GM23338 (cell line): ENCODE data around the gene KCNIP2.

Experiments
- CREB1 ChIP-seq: fragments of 250-450 bp; sonication (Bioruptor Pico); IDR thresholded peaks from 2 replicates; pipeline ENCODE4 v1.5.0; 2020; ENCODE audit warnings: low read depth, mild to moderate bottlenecking, moderate library complexity
- EZH2 ChIP-seq: fragments of 200-600 bp; sonication (generic); IDR thresholded peaks from one replicate; pipeline ENCODE4 v1.8.0; 2017; ENCODE audit warnings: antibody characterized with exemption, mild to moderate bottlenecking, low read depth; ENCODE audit not compliant: unreplicated experiment
- EZH2phosphoT487 ChIP-seq: fragments of 200-600 bp; sonication (generic); IDR thresholded peaks from one replicate; pipeline ENCODE4 v1.8.1; 2018; ENCODE audit warnings: antibody characterized with exemption; ENCODE audit not compliant: unreplicated experiment
- JUNB ChIP-seq: IDR thresholded peaks from one replicate; pipeline ENCODE4 v1.6.1; 2016; ENCODE audit warnings: antibody characterized with exemption; ENCODE audit not compliant: unreplicated experiment
- POLR2AphosphoS5 ChIP-seq: IDR thresholded peaks from 2 replicates; pipeline ENCODE4 v1.6.1; 2016; ENCODE audit warnings: antibody characterized with exemption, low read depth
- STAT1 ChIP-seq: IDR thresholded peaks from one replicate; pipeline ENCODE4 v1.6.1; 2016; ENCODE audit warnings: antibody characterized with exemption; ENCODE audit not compliant: unreplicated experiment
- TF ChIP-seq, protein P1 (sequence below), 2 experiments: fragments of 200-600 bp in 1 of 2; sonication (generic) in 1 of 2; conservative IDR thresholded peaks; 2 replicates each; pipeline versions ENCODE4 v1.5.1 to v1.6.1; 2016 to 2017; ENCODE audit warnings: antibody characterized with exemption in 2 of 2, low read depth in 2 of 2, mild to moderate bottlenecking in 2 of 2, moderate library complexity in 1 of 2
- TF ChIP-seq, protein P2 (sequence below): IDR thresholded peaks from 2 replicates; pipeline ENCODE4 v1.6.1; 2016; ENCODE audit warnings: antibody characterized with exemption

DNA sequence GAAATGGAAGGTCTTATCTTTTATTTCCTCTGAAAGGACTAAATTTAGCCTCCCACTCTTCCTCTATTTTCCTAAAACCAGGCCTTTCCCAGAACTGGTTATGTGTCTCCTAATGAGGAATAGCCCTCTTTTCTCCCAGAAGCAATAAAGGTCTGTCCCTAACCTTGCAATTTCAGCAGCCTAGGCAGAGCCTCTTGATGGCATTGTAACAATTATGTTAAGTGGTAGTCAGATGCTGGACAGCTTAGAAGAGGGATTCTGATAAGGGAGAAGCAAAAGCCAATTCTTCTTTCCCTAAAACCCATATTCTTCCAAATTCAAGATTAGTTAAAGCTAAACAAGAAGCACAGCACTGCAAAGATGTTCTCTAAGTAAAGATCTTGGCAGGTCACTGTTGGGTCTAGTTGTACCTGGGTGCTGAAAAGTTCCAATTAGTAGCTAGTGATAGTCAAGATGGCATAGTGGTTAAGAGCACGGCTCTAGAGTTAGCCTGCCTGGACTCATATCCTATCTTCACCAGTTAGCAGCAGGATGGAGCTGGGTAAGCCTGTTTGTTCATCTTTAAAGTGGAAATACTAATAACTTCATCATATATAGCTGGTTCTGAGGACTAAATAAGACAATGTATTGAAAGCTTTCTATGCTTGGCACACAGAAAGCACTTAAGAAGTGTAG is 14.3 kb upstream of the KCNIP2 start:
- TF ChIP-seq, protein P1, sequence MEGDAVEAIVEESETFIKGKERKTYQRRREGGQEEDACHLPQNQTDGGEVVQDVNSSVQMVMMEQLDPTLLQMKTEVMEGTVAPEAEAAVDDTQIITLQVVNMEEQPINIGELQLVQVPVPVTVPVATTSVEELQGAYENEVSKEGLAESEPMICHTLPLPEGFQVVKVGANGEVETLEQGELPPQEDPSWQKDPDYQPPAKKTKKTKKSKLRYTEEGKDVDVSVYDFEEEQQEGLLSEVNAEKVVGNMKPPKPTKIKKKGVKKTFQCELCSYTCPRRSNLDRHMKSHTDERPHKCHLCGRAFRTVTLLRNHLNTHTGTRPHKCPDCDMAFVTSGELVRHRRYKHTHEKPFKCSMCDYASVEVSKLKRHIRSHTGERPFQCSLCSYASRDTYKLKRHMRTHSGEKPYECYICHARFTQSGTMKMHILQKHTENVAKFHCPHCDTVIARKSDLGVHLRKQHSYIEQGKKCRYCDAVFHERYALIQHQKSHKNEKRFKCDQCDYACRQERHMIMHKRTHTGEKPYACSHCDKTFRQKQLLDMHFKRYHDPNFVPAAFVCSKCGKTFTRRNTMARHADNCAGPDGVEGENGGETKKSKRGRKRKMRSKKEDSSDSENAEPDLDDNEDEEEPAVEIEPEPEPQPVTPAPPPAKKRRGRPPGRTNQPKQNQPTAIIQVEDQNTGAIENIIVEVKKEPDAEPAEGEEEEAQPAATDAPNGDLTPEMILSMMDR (conservative IDR thresholded peaks at IDR 0.05; ENCODE audit: low read depth in 2 of 2): no peak
- no peak for TF ChIP-seq EZH2
- TF ChIP-seq JUNB: no peak
- TF ChIP-seq, protein P2, sequence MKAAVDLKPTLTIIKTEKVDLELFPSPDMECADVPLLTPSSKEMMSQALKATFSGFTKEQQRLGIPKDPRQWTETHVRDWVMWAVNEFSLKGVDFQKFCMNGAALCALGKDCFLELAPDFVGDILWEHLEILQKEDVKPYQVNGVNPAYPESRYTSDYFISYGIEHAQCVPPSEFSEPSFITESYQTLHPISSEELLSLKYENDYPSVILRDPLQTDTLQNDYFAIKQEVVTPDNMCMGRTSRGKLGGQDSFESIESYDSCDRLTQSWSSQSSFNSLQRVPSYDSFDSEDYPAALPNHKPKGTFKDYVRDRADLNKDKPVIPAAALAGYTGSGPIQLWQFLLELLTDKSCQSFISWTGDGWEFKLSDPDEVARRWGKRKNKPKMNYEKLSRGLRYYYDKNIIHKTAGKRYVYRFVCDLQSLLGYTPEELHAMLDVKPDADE: no peak
- no peak for TF ChIP-seq EZH2phosphoT487
- no peak for TF ChIP-seq CREB1 (CRISPR knock-in tag)
- TF ChIP-seq POLR2AphosphoS5: no peak
- TF ChIP-seq STAT1: no peak
